Activated T-cell treated with anti-CD3 and anti-CD28 coated beads, Interleukin-2, amount 50 U/mL, for 48 hours (primary cell): Measurements from ENCODE around the gene LGALS14.

Experiments
- DNase-seq, 2 experiments: peaks; one replicate each; pipeline ENCODE4 v3.0.0-alpha.2; 2020

Gene LGALS14

GRCh38 chr19:39752390-39752789, 48.1 kb downstream of the LGALS14 start:
- peak in 1 of 2 experiments; percentile 34 for DNase-seq

- no peak for DNase-seq
Measured at GRCh38 chr19:39752795-39753194, 48.5 kb downstream of the LGALS14 start.

GRCh38 chr19:39754544-39754943, 50.3 kb downstream of the LGALS14 start:
- no peak for DNase-seq

- DNase-seq: no peak
Measured at GRCh38 chr19:39754971-39755370, 50.7 kb downstream of the LGALS14 start.
